LNCaP clone FGC (cell line): ENCODE data around the gene PPP1R37.

Experiments used
- DNase-seq: peaks from one replicate; pipeline ENCODE4 v3.0.0-alpha.2; 2011; ENCODE audit warnings: low read depth
- H3K4me3 ChIP-seq: 2 replicates; pipeline ENCODE4 v1.5.1; 2011; ENCODE audit warnings: mild to moderate bottlenecking, low read depth, low read length, control low read depth
- TF ChIP-seq, protein P1 (sequence below): IDR thresholded peaks from 2 replicates; pipeline ENCODE4 v1.5.1; 2012; ENCODE audit warnings: mild to moderate bottlenecking; ENCODE audit not compliant: control insufficient read depth, insufficient read depth; ENCODE audit errors: extremely low read depth

PPP1R37 gene

DNA sequence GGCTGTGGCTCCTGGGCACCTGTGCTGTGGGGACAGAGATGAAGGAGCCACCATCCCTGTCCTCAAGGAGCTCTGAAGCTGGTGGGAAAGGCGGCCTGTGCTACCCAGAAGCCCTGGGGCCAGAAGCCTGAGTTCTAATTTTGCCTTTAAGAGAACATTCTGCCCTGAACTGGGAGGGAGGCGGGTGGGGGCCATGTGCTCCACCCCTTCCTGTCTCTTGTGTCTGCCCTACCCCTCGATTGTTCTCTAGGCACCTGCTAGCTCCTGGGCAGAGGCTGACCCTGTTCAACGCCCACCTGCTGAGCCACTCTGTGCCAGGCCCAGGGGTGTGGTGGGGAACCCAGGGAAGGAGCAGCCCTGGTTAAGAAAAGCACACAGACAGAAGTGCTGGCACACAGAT lies 79.2 kb downstream of the PPP1R37 start:
- DNase-seq: no peak
- TF ChIP-seq, protein P1, sequence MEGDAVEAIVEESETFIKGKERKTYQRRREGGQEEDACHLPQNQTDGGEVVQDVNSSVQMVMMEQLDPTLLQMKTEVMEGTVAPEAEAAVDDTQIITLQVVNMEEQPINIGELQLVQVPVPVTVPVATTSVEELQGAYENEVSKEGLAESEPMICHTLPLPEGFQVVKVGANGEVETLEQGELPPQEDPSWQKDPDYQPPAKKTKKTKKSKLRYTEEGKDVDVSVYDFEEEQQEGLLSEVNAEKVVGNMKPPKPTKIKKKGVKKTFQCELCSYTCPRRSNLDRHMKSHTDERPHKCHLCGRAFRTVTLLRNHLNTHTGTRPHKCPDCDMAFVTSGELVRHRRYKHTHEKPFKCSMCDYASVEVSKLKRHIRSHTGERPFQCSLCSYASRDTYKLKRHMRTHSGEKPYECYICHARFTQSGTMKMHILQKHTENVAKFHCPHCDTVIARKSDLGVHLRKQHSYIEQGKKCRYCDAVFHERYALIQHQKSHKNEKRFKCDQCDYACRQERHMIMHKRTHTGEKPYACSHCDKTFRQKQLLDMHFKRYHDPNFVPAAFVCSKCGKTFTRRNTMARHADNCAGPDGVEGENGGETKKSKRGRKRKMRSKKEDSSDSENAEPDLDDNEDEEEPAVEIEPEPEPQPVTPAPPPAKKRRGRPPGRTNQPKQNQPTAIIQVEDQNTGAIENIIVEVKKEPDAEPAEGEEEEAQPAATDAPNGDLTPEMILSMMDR: no peak

DNA sequence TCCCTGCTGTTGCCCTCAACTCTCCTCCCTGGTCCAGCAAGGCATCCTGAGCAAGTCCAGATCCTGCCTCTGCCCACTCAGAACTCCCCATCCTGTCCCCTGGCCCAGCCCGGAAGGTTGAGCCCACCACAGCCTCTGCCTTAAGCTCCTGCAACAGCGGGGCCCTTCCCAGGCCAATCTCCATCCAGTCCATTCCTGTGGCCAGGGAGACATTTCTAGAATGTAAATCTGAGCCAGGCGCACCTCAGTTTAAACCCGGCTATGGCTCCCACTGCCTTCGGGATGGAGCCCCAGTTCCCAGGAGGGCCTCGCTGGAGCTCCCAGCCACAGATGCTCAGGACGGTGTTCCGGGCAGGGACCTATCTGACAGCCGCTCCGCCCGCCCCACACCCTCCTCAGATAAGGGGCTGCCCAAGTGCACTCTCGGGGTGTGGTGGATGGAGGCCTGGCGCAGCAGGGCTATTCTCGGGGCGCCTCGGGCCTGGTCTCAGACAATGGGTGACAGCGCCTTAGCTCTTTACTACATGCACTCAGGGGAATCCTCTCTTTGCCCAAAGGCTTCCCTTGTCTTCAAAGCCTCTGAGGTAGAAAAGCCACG lies 79.7 kb downstream of the PPP1R37 start:
- DNase-seq: no peak
- no peak overlapping the region for H3K4me3 ChIP-seq
- TF ChIP-seq, protein P1: no peak

More for the DNA sequence above, 79.2 kb downstream of the PPP1R37 start:
- no peak overlapping the region for H3K4me3 ChIP-seq

DNA sequence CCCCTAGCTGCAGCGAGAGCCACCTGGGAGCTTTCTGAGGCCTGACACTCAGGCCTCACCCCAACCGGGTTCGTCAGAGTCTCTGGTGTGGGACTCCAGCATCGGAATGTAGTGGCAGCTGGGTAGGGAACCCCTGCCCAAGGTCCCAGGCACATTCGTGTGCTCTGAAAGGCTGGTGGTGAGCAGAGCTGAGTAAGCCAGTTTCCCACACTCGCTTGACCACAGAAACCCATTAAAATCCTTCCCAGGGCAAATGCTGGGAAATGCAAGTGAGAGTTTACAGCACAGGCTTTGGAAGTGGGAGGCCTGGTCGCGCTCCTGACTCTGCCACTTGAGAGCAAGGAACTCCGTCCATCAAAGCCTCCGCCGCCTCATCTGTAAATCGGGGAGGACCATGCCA lies 80.8 kb downstream of the PPP1R37 start:
- DNase-seq: no peak
- TF ChIP-seq, protein P1: no peak
- no peak overlapping the region for H3K4me3 ChIP-seq

- TF ChIP-seq, protein P1: no peak
- no peak for DNase-seq
- no peak overlapping the region for H3K4me3 ChIP-seq
Measured at GRCh38 chr19:45175515-45176345, 82.8 kb downstream of the PPP1R37 start.

- DNase-seq: no peak
- H3K4me3 ChIP-seq: peak within 1 kb of the TSS; percentile 79
- TF ChIP-seq, protein P1: no peak
Measured at GRCh38 chr19:45177817-45178261, 84.9 kb downstream of the PPP1R37 start, which contains the start of gene TRAPPC6A. TSS of gene TRAPPC6A (minus strand) at chr19:45178237. CDS start at chr19:45178218, 19 bp downstream.

DNA sequence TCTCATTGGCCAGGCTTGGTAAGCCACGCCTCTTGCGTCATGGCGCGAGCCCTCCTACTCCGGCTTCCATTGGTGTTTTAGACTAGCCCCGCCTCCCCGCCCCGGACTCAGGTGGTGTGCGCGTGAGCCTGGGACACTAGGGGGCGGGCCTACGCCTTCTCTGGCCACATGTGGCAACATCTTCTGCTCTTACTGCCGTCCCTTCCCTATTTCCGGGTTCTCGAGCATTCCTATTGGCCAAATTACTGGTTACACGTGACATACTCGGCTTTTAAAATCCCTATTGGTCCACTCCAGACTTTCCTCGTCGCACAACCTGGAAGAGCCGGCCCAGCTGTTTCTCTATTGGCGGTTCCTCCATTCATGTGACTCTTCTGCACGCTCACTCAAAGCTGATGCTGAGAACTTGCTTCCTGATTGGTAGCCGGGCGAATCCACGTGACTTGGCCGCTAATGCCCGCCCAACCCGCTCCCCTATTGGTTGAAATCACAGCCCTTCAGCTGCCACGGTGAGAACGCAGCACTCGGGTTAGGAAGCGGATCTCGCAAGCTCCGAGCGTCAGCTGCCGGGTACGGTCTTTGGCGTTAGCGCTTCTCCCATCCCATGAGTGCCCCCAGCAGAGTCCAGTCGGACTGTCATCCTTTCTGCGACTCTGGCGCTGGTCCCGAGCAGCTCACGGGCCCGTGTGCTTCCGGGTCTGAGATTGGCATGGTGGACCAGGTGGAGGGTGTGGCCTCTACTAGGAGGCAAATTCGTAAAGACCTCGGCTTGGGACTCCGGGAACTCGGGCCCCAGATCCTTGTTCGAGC lies 85.5 kb downstream of the PPP1R37 start, which contains the start of gene BLOC1S3:
Gene BLOC1S3, plus strand, starts transcription at position 523 of the 810 bp plus-strand sequence. CDS start 513 bp downstream, outside the sequence.
- H3K4me3 ChIP-seq: peak within 1 kb of the TSS; percentile 79
- TF ChIP-seq, protein P1: peak; percentile 20
- peak; percentile 99 for DNase-seq
